ENCODE measurements around the gene TOMM40. TPM values are rescaled to one million over a fixed set of nuclear protein-coding genes. Genes with fewer than 3 reads are reported as not detected.
"Not testable (repeated sequence)": the region's sequence is repeated elsewhere in the genome, so short reads cannot be mapped to it uniquely, and the experiment has no call there.

TOMM40 gene
- total RNA-seq, 2 experiments from 2014 or later, result 50.3 to 53.5 TPM

GRCh38 chr19:44879309-44880065, 11.6 kb upstream of the TOMM40 start:
- no peak for ATAC-seq (ENCODE audit: low read depth)
- no peak overlapping the region for H3K27ac Mint-ChIP-seq
- POLR2A ChIA-PET, result no interaction called here

GRCh38 chr19:44882063-44882462, 9.0 kb upstream of the TOMM40 start:
- peak overlapping the region; percentile 19 for H3K27ac Mint-ChIP-seq
- H3K4me3 Mint-ChIP-seq, result no peak overlapping the region
- DNase-seq (no peak), ATAC-seq (ENCODE audit: low read depth) (no peak)
- H3K36me3 Mint-ChIP-seq, result no peaks in the 10 kb centered on the region
- POLR2A ChIA-PET, result no interaction called here
- peaks cover 4% of the 10 kb centered on the region for H3K4me1 Mint-ChIP-seq
- H3K9me3 Mint-ChIP-seq, result no peaks in the 10 kb centered on the region
- H3K27me3 Mint-ChIP-seq, result no peaks in the 10 kb centered on the region

More at GRCh38 chr19:44879309-44880065, 11.6 kb upstream of the TOMM40 start:
- no peak overlapping the region for H3K4me3 Mint-ChIP-seq
- peaks cover 8% of the 10 kb centered on the region for H3K4me1 Mint-ChIP-seq
- H3K27me3 Mint-ChIP-seq, result no peaks in the 10 kb centered on the region
- H3K36me3 Mint-ChIP-seq, result no peaks in the 10 kb centered on the region
- DNase-seq, result no peak
- H3K9me3 Mint-ChIP-seq, result no peaks in the 10 kb centered on the region

- POLR2A ChIA-PET; H3K27ac Mint-ChIP-seq; ATAC-seq (ENCODE audit: low read depth); H3K4me3 Mint-ChIP-seq; H3K27me3 Mint-ChIP-seq; H3K4me1 Mint-ChIP-seq; DNase-seq; H3K9me3 Mint-ChIP-seq; H3K36me3 Mint-ChIP-seq: not testable (repeated sequence)
These were observed 8.2 kb upstream of the TOMM40 start for GRCh38 chr19:44882619-44883397.

GRCh38 chr19:44883922-44884321, 7.1 kb upstream of the TOMM40 start:
- Mint-ChIP-seq H3K27me3 (no peaks in the 10 kb centered on the region), H3K4me1 (no peaks in the 10 kb centered on the region), H3K9me3 (no peaks in the 10 kb centered on the region), H3K4me3 (no peak overlapping the region), H3K36me3 (no peaks in the 10 kb centered on the region), H3K27ac (no peak overlapping the region)
- DNase-seq, result no peak
- POLR2A ChIA-PET, result no interaction called here
- ATAC-seq (ENCODE audit: low read depth), result no peak

- Mint-ChIP-seq H3K27ac (no peak overlapping the region), H3K9me3 (peaks cover 2% of the 10 kb centered on the region), H3K27me3 (no peaks in the 10 kb centered on the region), H3K4me3 (no peak overlapping the region), H3K36me3 (no peaks in the 10 kb centered on the region), H3K4me1 (no peaks in the 10 kb centered on the region)
- POLR2A ChIA-PET, result no interaction called here
- DNase-seq, result no peak
- ATAC-seq (ENCODE audit: low read depth), result no peak
These were observed 6.5 kb upstream of the TOMM40 start for GRCh38 chr19:44884566-44884965.

- Mint-ChIP-seq H3K27ac (no peak overlapping the region), H3K36me3 (no peaks in the 10 kb centered on the region), H3K4me1 (peaks cover 3% of the 10 kb centered on the region), H3K27me3 (no peaks in the 10 kb centered on the region), H3K4me3 (no peak overlapping the region), H3K9me3 (peaks cover 2% of the 10 kb centered on the region)
- no peak for ATAC-seq (ENCODE audit: low read depth)
- POLR2A ChIA-PET, result no interaction called here
- DNase-seq, result no peak
These were observed 4.9 kb upstream of the TOMM40 start for GRCh38 chr19:44886141-44886540.

GRCh38 chr19:44887648-44888047, 3.4 kb upstream of the TOMM40 start:
- ATAC-seq (ENCODE audit: low read depth), result no peak
- H3K4me1 Mint-ChIP-seq, result peaks cover 13% of the 10 kb centered on the region
- DNase-seq, result no peak
- no peaks in the 10 kb centered on the region for H3K27me3 Mint-ChIP-seq
- peaks cover under 1% of the 10 kb centered on the region for H3K36me3 Mint-ChIP-seq
- POLR2A ChIA-PET, result no interaction called here
- no peak overlapping the region for H3K27ac Mint-ChIP-seq
- peaks cover 2% of the 10 kb centered on the region for H3K9me3 Mint-ChIP-seq
- no peak overlapping the region for H3K4me3 Mint-ChIP-seq

GRCh38 chr19:44888335-44888734, 2.7 kb upstream of the TOMM40 start:
- not testable (repeated sequence) for H3K4me3 Mint-ChIP-seq
- H3K27ac Mint-ChIP-seq, result peak overlapping the region; percentile 3

GRCh38 chr19:44889830-44890365, 1.2 kb upstream of the TOMM40 start:
- POLR2A ChIA-PET, result interaction anchor here (0.6 kb wide), 1 partner anchor 255 kb away, joined by 3 read pairs; no protein-coding TSS in a partner anchor
- Mint-ChIP-seq H3K36me3 (peaks cover 7% of the 10 kb centered on the region), H3K27me3 (no peaks in the 10 kb centered on the region), H3K9me3 (peaks cover 2% of the 10 kb centered on the region), H3K27ac (peak overlapping the region; percentile 94), H3K4me3 (peak overlapping the region; percentile 90), H3K4me1 (peaks cover 20% of the 10 kb centered on the region)
- no peak for DNase-seq
- no peak for ATAC-seq (ENCODE audit: low read depth)

More at GRCh38 chr19:44888335-44888734, 2.7 kb upstream of the TOMM40 start:
- H3K36me3 Mint-ChIP-seq; H3K9me3 Mint-ChIP-seq; ATAC-seq (ENCODE audit: low read depth); DNase-seq; H3K27me3 Mint-ChIP-seq; POLR2A ChIA-PET: not testable (repeated sequence)
- H3K4me1 Mint-ChIP-seq, result peaks cover 15% of the 10 kb centered on the region

- peak; percentile 86 for ATAC-seq (ENCODE audit: low read depth)
- H3K4me1 Mint-ChIP-seq, result peaks cover 23% of the 10 kb centered on the region
- peak overlapping the region; percentile 94 for H3K27ac Mint-ChIP-seq
- peaks cover 2% of the 10 kb centered on the region for H3K9me3 Mint-ChIP-seq
- DNase-seq, result peak; percentile 99
- H3K36me3 Mint-ChIP-seq, result peaks cover 9% of the 10 kb centered on the region
- H3K27me3 Mint-ChIP-seq, result no peaks in the 10 kb centered on the region
- POLR2A ChIA-PET, result interaction anchor here (0.6 kb wide), 1 partner anchor 254 kb away, joined by 3 read pairs; no protein-coding TSS in a partner anchor
- peak overlapping the region; percentile 90 for H3K4me3 Mint-ChIP-seq
These were observed 563 bp upstream of the TOMM40 start for GRCh38 chr19:44890366-44891015.

- peaks cover 23% of the 10 kb centered on the region for H3K4me1 Mint-ChIP-seq
- DNase-seq (no peak), ATAC-seq (ENCODE audit: low read depth) (no peak)
- POLR2A ChIA-PET, result no interaction called here
- H3K4me3 Mint-ChIP-seq, result peak overlapping the region; percentile 92
- peaks cover 15% of the 10 kb centered on the region for H3K36me3 Mint-ChIP-seq
- no peaks in the 10 kb centered on the region for H3K27me3 Mint-ChIP-seq
- peaks cover 2% of the 10 kb centered on the region for H3K9me3 Mint-ChIP-seq
- no peak overlapping the region for H3K27ac Mint-ChIP-seq
These were observed 1.9 kb downstream of the TOMM40 start for GRCh38 chr19:44892932-44893331.

GRCh38 chr19:44893332-44894051, 2.4 kb downstream of the TOMM40 start:
- Mint-ChIP-seq H3K4me3 (no peak overlapping the region), H3K36me3 (peaks cover 17% of the 10 kb centered on the region)
- POLR2A ChIA-PET, result interaction anchor here (0.9 kb wide), 1 partner anchor 145 kb away, joined by 3 read pairs; the partner anchor contains the start of gene CLASRP

GRCh38 chr19:44894052-44894400, 3.0 kb downstream of the TOMM40 start:
- Mint-ChIP-seq H3K27ac (no peak overlapping the region), H3K27me3 (no peaks in the 10 kb centered on the region), H3K36me3 (peaks cover 17% of the 10 kb centered on the region), H3K9me3 (peaks cover 2% of the 10 kb centered on the region), H3K4me3 (no peak overlapping the region), H3K4me1 (peaks cover 23% of the 10 kb centered on the region)
- no peak for ATAC-seq (ENCODE audit: low read depth)
- no peak for DNase-seq
- POLR2A ChIA-PET, result interaction anchor here (0.9 kb wide), 1 partner anchor 145 kb away, joined by 3 read pairs; the partner anchor contains the start of gene CLASRP

More at GRCh38 chr19:44893332-44894051, 2.4 kb downstream of the TOMM40 start:
- no peak for DNase-seq
- Mint-ChIP-seq H3K4me1 (peaks cover 23% of the 10 kb centered on the region), H3K27me3 (no peaks in the 10 kb centered on the region), H3K9me3 (peaks cover 2% of the 10 kb centered on the region), H3K27ac (no peak overlapping the region)
- no peak for ATAC-seq (ENCODE audit: low read depth)

All from activated naive CD8-positive, alpha-beta T cell treated with anti-CD3 and anti-CD28 coated beads, Interleukin-2, amount 10 ng/mL, durations not matched to agents 7 days and 5 days (primary cell).